HG03095 (cell line): ENCODE results near the gene BCO1.

Source experiments
- ATAC-seq: cut with Tn5 transposase; IDR thresholded peaks from one replicate; pipeline ENCODE4 v1.9.1; 2021; ENCODE audit warnings: moderate library complexity; ENCODE audit not compliant: unreplicated experiment

The BCO1 gene

GRCh38 chr16:81315271-81316175, 77.0 kb downstream of the BCO1 start:
- ATAC-seq = no peak

- ATAC-seq = no peak
Measured at GRCh38 chr16:81316176-81316496, 77.6 kb downstream of the BCO1 start.

- no peak for ATAC-seq
Measured at GRCh38 chr16:81318711-81319110, 80.2 kb downstream of the BCO1 start.

GRCh38 chr16:81319221-81319912, 80.9 kb downstream of the BCO1 start:
- no peak for ATAC-seq

- no peak for ATAC-seq
Measured at GRCh38 chr16:81321039-81321438, 82.5 kb downstream of the BCO1 start.

- no peak for ATAC-seq
Measured at GRCh38 chr16:81321536-81321935, 83.0 kb downstream of the BCO1 start.

- ATAC-seq = no peak
Measured at GRCh38 chr16:81324808-81325207, 86.3 kb downstream of the BCO1 start.

- no peak for ATAC-seq
Measured at GRCh38 chr16:81327011-81327410, 88.5 kb downstream of the BCO1 start.

- no peak for ATAC-seq
Measured at GRCh38 chr16:81327447-81328196, 89.1 kb downstream of the BCO1 start.

GRCh38 chr16:81329947-81330346, 91.5 kb downstream of the BCO1 start:
- ATAC-seq = no peak

GRCh38 chr16:81333356-81333755, 94.9 kb downstream of the BCO1 start:
- no peak for ATAC-seq

- ATAC-seq = no peak
Measured at GRCh38 chr16:81335669-81336068, 97.2 kb downstream of the BCO1 start.

- ATAC-seq = no peak
Measured at GRCh38 chr16:81337097-81337496, 98.6 kb downstream of the BCO1 start.
